Measurements from ENCODE around the gene MAT2A.
"Not testable (repeated sequence)": the region's sequence is repeated elsewhere in the genome, so short reads cannot be mapped to it uniquely, and the experiment has no call there.

GRCh38 chr2:85560403-85560726 lies 21.4 kb downstream of the MAT2A start:
- not testable (repeated sequence) for TF ChIP-seq CTCF (IDR thresholded peaks at IDR 0.05 in 8 of 11, conservative IDR thresholded peaks at IDR 0.05 in 3 of 11); POLR2A (IDR thresholded peaks at IDR 0.05)
